ENCODE data around the gene TPRG1.

The TPRG1 gene

GRCh38 chr3:189202583-189202982 lies 30.8 kb downstream of the TPRG1 start:
- H3K27me3 ChIP-seq (ENCODE audit: insufficient read depth, low read depth, severe bottlenecking), result no peaks in the 10 kb centered on the region

GRCh38 chr3:189204167-189204866 lies 32.5 kb downstream of the TPRG1 start:
- DNase-seq, result no peak
- Histone ChIP-seq H3K4me3 (ENCODE audit: low read depth, low read length) (no peak overlapping the region), H3K9me3 (ENCODE audit: severe bottlenecking) (no peaks in the 10 kb centered on the region), H3K27ac (no peak overlapping the region), H3K36me3 (no peaks in the 10 kb centered on the region), H3K27me3 (ENCODE audit: insufficient read depth, low read depth, severe bottlenecking) (no peaks in the 10 kb centered on the region)
- no peak for TF ChIP-seq CTCF (IDR thresholded peaks at IDR 0.05; ENCODE audit: low read depth, low read length)

More at GRCh38 chr3:189202583-189202982, 30.8 kb downstream of the TPRG1 start:
- no peaks in the 10 kb centered on the region for H3K36me3 ChIP-seq
- H3K4me3 ChIP-seq (ENCODE audit: low read depth, low read length), result no peak overlapping the region
- H3K27ac ChIP-seq, result no peak overlapping the region
- TF ChIP-seq CTCF (IDR thresholded peaks at IDR 0.05; ENCODE audit: low read depth, low read length), result no peak
- no peak for DNase-seq
- no peaks in the 10 kb centered on the region for H3K9me3 ChIP-seq (ENCODE audit: severe bottlenecking)

DNA sequence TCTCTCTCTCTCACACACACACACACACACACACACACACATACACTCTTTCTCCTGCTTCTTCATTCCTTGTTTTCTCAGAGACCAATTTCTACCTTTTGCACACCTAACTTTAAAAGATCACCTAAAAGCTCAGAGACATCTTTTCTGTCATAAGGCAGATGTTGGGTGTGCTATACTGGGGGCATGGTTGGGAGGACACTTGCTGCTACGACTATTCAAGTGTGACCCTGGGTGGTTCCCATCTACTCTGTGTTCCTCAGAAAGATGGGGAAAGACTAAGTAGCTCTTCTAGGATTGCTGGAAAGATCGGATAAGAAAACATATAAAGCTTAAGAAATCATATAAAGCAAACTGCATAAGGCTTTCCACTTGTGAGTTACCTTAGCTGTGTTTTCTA lies 33.2 kb downstream of the TPRG1 start:
- Histone ChIP-seq H3K9me3 (ENCODE audit: severe bottlenecking) (no peaks in the 10 kb centered on the region), H3K36me3 (no peaks in the 10 kb centered on the region), H3K4me3 (ENCODE audit: low read depth, low read length) (no peak overlapping the region), H3K27me3 (ENCODE audit: insufficient read depth, low read depth, severe bottlenecking) (no peaks in the 10 kb centered on the region), H3K27ac (no peak overlapping the region)
- TF ChIP-seq CTCF (IDR thresholded peaks at IDR 0.05; ENCODE audit: low read depth, low read length), result no peak
- no peak for DNase-seq

- no peaks in the 10 kb centered on the region for H3K27me3 ChIP-seq (ENCODE audit: insufficient read depth, low read depth, severe bottlenecking)
- no peaks in the 10 kb centered on the region for H3K36me3 ChIP-seq
- no peak overlapping the region for H3K4me3 ChIP-seq (ENCODE audit: low read depth, low read length)
- no peaks in the 10 kb centered on the region for H3K9me3 ChIP-seq (ENCODE audit: severe bottlenecking)
- TF ChIP-seq CTCF (IDR thresholded peaks at IDR 0.05; ENCODE audit: low read depth, low read length), result no peak
- DNase-seq, result no peak
- no peak overlapping the region for H3K27ac ChIP-seq
These were observed 38.5 kb downstream of the TPRG1 start for GRCh38 chr3:189210251-189210770.

DNA sequence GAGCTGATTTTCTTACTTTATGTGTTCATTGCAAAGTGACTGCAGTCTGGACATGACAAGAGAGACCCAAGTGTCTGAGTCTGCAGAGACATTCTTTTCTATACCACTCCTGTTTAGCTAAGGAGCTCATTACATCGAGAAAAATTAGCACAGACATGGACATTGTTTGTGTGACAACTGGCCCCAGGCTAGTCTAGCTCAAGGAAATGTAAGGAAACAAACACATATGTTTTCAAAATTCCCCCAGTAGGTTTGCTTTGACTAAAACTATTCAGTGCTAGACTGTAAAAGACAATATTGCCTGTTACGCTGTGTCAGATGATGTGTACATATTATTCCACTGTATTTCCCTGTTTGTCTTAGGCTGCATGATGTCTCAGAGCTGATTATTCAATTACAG lies 40.9 kb downstream of the TPRG1 start:
- Histone ChIP-seq H3K27me3 (ENCODE audit: insufficient read depth, low read depth, severe bottlenecking) (no peaks in the 10 kb centered on the region), H3K36me3 (no peaks in the 10 kb centered on the region), H3K9me3 (ENCODE audit: severe bottlenecking) (no peaks in the 10 kb centered on the region), H3K4me3 (ENCODE audit: low read depth, low read length) (no peak overlapping the region), H3K27ac (no peak overlapping the region)
- no peak for DNase-seq
- TF ChIP-seq CTCF (IDR thresholded peaks at IDR 0.05; ENCODE audit: low read depth, low read length), result no peak

- H3K27ac ChIP-seq, result no peak overlapping the region
- no peaks in the 10 kb centered on the region for H3K9me3 ChIP-seq (ENCODE audit: severe bottlenecking)
- no peaks in the 10 kb centered on the region for H3K27me3 ChIP-seq (ENCODE audit: insufficient read depth, low read depth, severe bottlenecking)
- H3K36me3 ChIP-seq, result no peaks in the 10 kb centered on the region
- DNase-seq, result no peak
- H3K4me3 ChIP-seq (ENCODE audit: low read depth, low read length), result no peak overlapping the region
- TF ChIP-seq CTCF (IDR thresholded peaks at IDR 0.05; ENCODE audit: low read depth, low read length), result no peak
These were observed 42.9 kb downstream of the TPRG1 start for GRCh38 chr3:189214651-189215050.

Measured in WERI-Rb-1 (cell line).